Left ventricle myocardium inferior (tissue), 1 donor: ENCODE data around the gene NOL9. TPM values are rescaled to one million over a fixed set of nuclear protein-coding genes. Genes with fewer than 3 reads are reported as not detected.

ENCODE experiments used
- DNase-seq: peaks from one replicate; pipeline ENCODE4 v3.0.0-alpha.2; 2020
- H3K27ac ChIP-seq: fragments of 200-600 bp; replicated peaks from 2 replicates; pipeline ENCODE4 v1.8.0; 2021
- H3K27me3 ChIP-seq: fragments of 200-600 bp; 2 replicates; pipeline ENCODE4 v1.8.0; 2021; ENCODE audit warnings: low read depth
- H3K36me3 ChIP-seq: fragments of 200-600 bp; 2 replicates; pipeline ENCODE4 v1.8.0; 2021
- H3K4me1 ChIP-seq: fragments of 200-600 bp; 2 replicates; pipeline ENCODE4 v1.8.0; 2021
- H3K4me3 ChIP-seq: fragments of 200-600 bp; 2 replicates; pipeline ENCODE4 v1.8.0; 2021; ENCODE audit warnings: mild to moderate bottlenecking, moderate library complexity
- H3K9me3 ChIP-seq: fragments of 200-600 bp; replicated peaks from 2 replicates; pipeline ENCODE4 v1.8.0; 2021
- CTCF ChIP-seq: fragments of 200-600 bp; IDR thresholded peaks from 2 replicates; pipeline ENCODE4 v1.8.0; 2021; ENCODE audit warnings: antibody characterized with exemption, mild to moderate bottlenecking, borderline replicate concordance
- intact Hi-C: fragments of 100-400 bp; cut with micrococcal nuclease; formaldehyde crosslinking; loops from one replicate; pipeline ENCODE4 v1.11.0; 2022
- total RNA-seq: library from RNA; stranded (reverse); fragmentation: NEBNext Ultra II Directional; extraction: Animal tissue kit (Norgen Biotek cat#: 25700); gene quantifications from one replicate; pipeline ENCODE4 v1.2.1, GENCODE V29; 2021
- donor health status: DM: no; HTN: yes; CAD: no; lungs with severe emphysema.

Gene NOL9
- total RNA-seq, 1 donor from 2014 or later: 13.4 TPM

- Histone ChIP-seq H3K4me3 (no peak overlapping the region), H3K36me3 (peaks cover 21% of the 10 kb centered on the region), H3K9me3 (no peaks in the 10 kb centered on the region), H3K27ac (no peak overlapping the region), H3K4me1 (peaks cover 90% of the 10 kb centered on the region), H3K27me3 (no peaks in the 10 kb centered on the region)
- no peak for TF ChIP-seq CTCF
- no peak for DNase-seq
- intact Hi-C loops: no loop called here
These were observed 30.1 kb upstream of the NOL9 start for GRCh38 chr1:6584126-6585080.

- Histone ChIP-seq H3K4me1 (peaks cover 88% of the 10 kb centered on the region), H3K4me3 (no peak overlapping the region), H3K27ac (no peak overlapping the region), H3K9me3 (no peaks in the 10 kb centered on the region), H3K36me3 (peaks cover under 1% of the 10 kb centered on the region), H3K27me3 (no peaks in the 10 kb centered on the region)
- no peak for TF ChIP-seq CTCF
- intact Hi-C loops: no loop called here
- DNase-seq: no peak
These were observed 28.1 kb upstream of the NOL9 start for GRCh38 chr1:6582370-6582769.

- peaks cover 81% of the 10 kb centered on the region for H3K4me1 ChIP-seq
These were observed 27.4 kb upstream of the NOL9 start for GRCh38 chr1:6581561-6582305.

GRCh38 chr1:6580593-6581409 is 26.5 kb upstream of the NOL9 start:
- Histone ChIP-seq H3K27ac (peak overlapping the region; percentile 93), H3K4me1 (peaks cover 72% of the 10 kb centered on the region), H3K4me3 (peak overlapping the region; percentile 96), H3K9me3 (no peaks in the 10 kb centered on the region), H3K36me3 (no peaks in the 10 kb centered on the region), H3K27me3 (no peaks in the 10 kb centered on the region)
- no peak for TF ChIP-seq CTCF
- no peak for DNase-seq
- intact Hi-C loops: no loop called here

More at GRCh38 chr1:6581561-6582305, 27.4 kb upstream of the NOL9 start:
- TF ChIP-seq CTCF: no peak
- peak overlapping the region; percentile 96 for H3K4me3 ChIP-seq
- no peaks in the 10 kb centered on the region for H3K36me3 ChIP-seq
- intact Hi-C loops: no loop called here
- H3K27ac ChIP-seq: peak overlapping the region; percentile 93
- no peaks in the 10 kb centered on the region for H3K9me3 ChIP-seq
- no peak for DNase-seq
- H3K27me3 ChIP-seq: no peaks in the 10 kb centered on the region

- no peak for TF ChIP-seq CTCF
- H3K36me3 ChIP-seq: no peaks in the 10 kb centered on the region
- intact Hi-C loops: no loop called here
- H3K4me1 ChIP-seq: peaks cover 66% of the 10 kb centered on the region
- H3K4me3 ChIP-seq: peak overlapping the region; percentile 96
- no peaks in the 10 kb centered on the region for H3K9me3 ChIP-seq
- H3K27me3 ChIP-seq: no peaks in the 10 kb centered on the region
- peak overlapping the region; percentile 93 for H3K27ac ChIP-seq
- DNase-seq: no peak
These were observed 25.8 kb upstream of the NOL9 start for GRCh38 chr1:6580119-6580592.
